Measurements from ENCODE around the gene RBBP5. TPM values are rescaled to one million over a fixed set of nuclear protein-coding genes. Genes with fewer than 3 reads are reported as not detected.

RBBP5 gene
- total RNA-seq, 4 donors from 2014 or later, result 12.8 to 21.5 (median 19.0) TPM

DNA sequence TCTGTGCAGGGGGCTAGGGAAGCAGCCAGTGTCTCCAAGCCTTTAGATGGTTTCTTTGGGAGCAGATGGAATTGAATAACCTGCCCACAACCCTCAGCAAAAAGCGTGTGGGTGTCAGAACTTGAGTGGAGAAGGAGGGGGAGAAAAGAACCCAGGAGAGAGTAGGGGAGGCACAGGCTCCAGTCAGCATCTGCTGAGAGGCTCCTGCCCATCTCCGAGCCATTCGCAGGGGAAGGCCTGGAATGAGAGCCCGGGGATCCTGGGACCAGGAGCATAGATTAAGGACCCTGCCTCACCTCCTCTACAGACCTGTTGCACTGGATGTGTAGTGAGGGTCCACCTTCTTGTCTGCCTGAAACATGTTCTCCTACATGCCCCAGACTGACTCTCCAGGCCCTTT, 53.8 kb downstream of the RBBP5 start:
- peaks cover 1% of the 10 kb centered on the region for H3K4me1 ChIP-seq
- peak in 1 of 2 donors; percentile 8 for DNase-seq (ENCODE audit: low spot score in 2 of 2)
- H3K4me3 ChIP-seq, result no peak overlapping the region
- H3K27me3 ChIP-seq, result no peaks in the 10 kb centered on the region
- H3K36me3 ChIP-seq, result no peaks in the 10 kb centered on the region
- TF ChIP-seq, protein P1, sequence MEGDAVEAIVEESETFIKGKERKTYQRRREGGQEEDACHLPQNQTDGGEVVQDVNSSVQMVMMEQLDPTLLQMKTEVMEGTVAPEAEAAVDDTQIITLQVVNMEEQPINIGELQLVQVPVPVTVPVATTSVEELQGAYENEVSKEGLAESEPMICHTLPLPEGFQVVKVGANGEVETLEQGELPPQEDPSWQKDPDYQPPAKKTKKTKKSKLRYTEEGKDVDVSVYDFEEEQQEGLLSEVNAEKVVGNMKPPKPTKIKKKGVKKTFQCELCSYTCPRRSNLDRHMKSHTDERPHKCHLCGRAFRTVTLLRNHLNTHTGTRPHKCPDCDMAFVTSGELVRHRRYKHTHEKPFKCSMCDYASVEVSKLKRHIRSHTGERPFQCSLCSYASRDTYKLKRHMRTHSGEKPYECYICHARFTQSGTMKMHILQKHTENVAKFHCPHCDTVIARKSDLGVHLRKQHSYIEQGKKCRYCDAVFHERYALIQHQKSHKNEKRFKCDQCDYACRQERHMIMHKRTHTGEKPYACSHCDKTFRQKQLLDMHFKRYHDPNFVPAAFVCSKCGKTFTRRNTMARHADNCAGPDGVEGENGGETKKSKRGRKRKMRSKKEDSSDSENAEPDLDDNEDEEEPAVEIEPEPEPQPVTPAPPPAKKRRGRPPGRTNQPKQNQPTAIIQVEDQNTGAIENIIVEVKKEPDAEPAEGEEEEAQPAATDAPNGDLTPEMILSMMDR (IDR thresholded peaks at IDR 0.05), result no peak
- TF ChIP-seq POLR2A (IDR thresholded peaks at IDR 0.05), result no peak
- TF ChIP-seq POLR2AphosphoS5 (IDR thresholded peaks at IDR 0.05), result no peak
- no peak for TF ChIP-seq EP300 (IDR thresholded peaks at IDR 0.05)
- no peaks in the 10 kb centered on the region for H3K9me3 ChIP-seq
- 74% methylated on average over 4 of the region's 4 CpGs for WGBS
- no peak overlapping the region for H3K27ac ChIP-seq

DNA sequence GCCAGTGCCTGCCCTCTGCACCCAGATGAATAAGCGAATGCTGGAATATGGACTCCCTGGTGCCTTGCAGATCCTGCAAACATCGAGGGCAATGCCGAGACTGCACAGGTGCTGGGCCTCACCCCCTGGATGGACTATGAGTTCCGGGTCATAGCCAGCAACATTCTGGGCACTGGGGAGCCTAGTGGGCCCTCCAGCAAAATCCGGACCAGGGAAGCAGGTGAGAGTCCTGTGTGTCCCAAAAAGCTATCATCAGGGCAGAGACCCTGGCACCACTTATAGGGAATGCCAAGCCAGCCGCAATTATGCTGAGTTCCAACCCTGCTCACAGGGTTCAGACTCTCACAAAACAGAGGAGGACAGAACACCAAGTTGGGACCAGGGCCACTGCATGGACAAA, 54.7 kb downstream of the RBBP5 start:
- Histone ChIP-seq H3K4me3 (no peak overlapping the region), H3K27ac (no peak overlapping the region), H3K36me3 (no peaks in the 10 kb centered on the region), H3K27me3 (no peaks in the 10 kb centered on the region), H3K9me3 (no peaks in the 10 kb centered on the region), H3K4me1 (no peaks in the 10 kb centered on the region)
- WGBS, result 92% methylated on average over 6 of the region's 6 CpGs
- no peak for TF ChIP-seq POLR2AphosphoS5 (IDR thresholded peaks at IDR 0.05)
- no peak for TF ChIP-seq POLR2A (IDR thresholded peaks at IDR 0.05)
- no peak for TF ChIP-seq EP300 (IDR thresholded peaks at IDR 0.05)
- peak; percentile 50 to 59 for DNase-seq (ENCODE audit: low spot score in 2 of 2)

DNA sequence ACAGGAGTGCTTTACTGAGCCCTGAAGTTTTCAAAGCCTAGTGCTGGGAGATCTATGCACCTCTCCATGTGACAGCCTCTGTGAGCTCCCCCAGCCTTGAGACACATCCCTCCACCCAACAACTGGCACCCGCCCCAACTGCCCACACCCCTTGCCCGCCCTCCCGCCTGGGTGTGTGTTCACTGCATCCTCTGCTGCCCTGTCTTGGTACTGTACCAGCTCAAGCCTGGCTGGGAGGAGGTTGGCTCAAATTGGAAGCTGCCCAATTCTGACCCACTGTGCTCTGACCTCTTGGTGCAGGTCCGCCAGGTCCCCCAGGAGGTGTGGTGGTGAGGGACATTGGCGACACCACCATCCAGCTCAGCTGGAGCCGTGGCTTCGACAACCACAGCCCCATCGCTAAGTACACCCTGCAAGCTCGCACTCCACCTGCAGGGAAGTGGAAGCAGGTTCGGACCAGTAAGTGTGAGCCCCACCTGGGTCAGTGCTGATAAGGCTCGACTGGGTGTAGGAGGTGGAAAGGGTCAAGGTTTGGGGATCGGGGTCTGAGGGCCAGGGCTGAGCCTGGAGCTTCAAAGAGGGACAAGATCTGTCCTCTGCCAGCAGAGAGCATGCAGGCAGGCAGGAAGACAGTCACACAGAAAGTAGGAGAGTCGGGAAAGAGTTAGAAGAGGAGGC, 55.5 kb downstream of the RBBP5 start:
- H3K9me3 ChIP-seq, result no peaks in the 10 kb centered on the region
- H3K36me3 ChIP-seq, result no peaks in the 10 kb centered on the region
- peaks cover 3% of the 10 kb centered on the region for H3K4me1 ChIP-seq
- no peak overlapping the region for H3K4me3 ChIP-seq
- H3K27me3 ChIP-seq, result no peaks in the 10 kb centered on the region
- DNase-seq (ENCODE audit: low spot score in 2 of 2), result peak; percentile 51 to 74
- WGBS, result 71% methylated on average over 5 of the region's 13 CpGs
- H3K27ac ChIP-seq, result no peak overlapping the region
- TF ChIP-seq POLR2AphosphoS5 (IDR thresholded peaks at IDR 0.05) (no peak), POLR2A (IDR thresholded peaks at IDR 0.05) (no peak), EP300 (IDR thresholded peaks at IDR 0.05) (no peak)
- TF ChIP-seq, protein P1 (IDR thresholded peaks at IDR 0.05), result no peak

DNA sequence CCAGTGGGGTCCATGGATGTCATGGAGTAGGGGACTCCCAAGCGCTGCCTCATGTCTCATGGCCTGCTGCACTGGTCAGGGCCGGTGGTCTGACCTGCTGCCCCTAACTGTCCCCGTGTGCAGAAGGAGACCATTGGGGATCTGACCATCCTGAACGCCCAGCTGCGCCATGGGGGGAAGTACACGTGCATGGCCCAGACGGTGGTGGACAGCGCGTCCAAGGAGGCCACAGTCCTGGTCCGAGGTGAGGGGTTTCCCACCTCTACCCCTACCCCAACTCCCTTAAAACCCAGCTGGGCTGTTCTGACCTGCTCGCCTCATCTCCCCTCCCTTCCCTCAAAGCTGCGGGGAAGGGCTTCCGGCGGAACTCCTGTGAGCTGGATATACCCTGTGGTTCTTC, 56.1 kb downstream of the RBBP5 start:
- Histone ChIP-seq H3K4me3 (no peak overlapping the region), H3K36me3 (no peaks in the 10 kb centered on the region), H3K4me1 (peaks cover 3% of the 10 kb centered on the region), H3K9me3 (no peaks in the 10 kb centered on the region), H3K27ac (no peak overlapping the region), H3K27me3 (no peaks in the 10 kb centered on the region)
- WGBS, result 84% methylated on average over 13 of the region's 14 CpGs
- TF ChIP-seq POLR2A (IDR thresholded peaks at IDR 0.05), result no peak
- peak; percentile 26 to 79 for DNase-seq (ENCODE audit: low spot score in 2 of 2)

DNA sequence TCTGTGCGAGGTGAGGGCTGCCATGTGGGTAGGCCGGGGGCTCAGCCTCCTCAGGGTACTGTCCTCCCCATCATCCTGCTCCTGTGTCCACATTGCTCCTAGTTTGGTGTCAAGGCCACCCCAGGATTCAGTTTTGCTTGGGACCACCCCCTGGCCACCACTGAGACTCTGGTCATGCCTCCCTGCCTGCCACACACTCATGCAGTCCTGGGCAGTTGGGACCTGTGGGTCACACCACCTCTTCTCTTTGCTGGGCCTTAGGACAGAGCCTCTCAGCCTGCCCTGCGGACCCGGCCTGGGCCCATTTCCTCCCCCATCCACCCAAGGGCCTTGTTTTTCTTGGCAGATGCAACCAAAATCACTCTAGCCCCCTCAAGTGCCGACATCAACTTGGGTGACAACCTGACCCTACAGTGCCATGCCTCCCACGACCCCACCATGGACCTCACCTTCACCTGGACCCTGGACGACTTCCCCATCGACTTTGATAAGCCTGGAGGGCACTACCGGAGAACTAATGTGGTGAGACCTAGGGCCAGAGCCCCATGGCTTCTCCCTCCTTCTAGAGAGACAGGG, 56.9 kb downstream of the RBBP5 start:
- WGBS, result 90% methylated on average over 8 of the region's 9 CpGs
- TF ChIP-seq POLR2A (IDR thresholded peaks at IDR 0.05), result no peak
- TF ChIP-seq POLR2AphosphoS5 (IDR thresholded peaks at IDR 0.05), result no peak
- TF ChIP-seq, protein P1 (IDR thresholded peaks at IDR 0.05), result no peak
- no peak for TF ChIP-seq EP300 (IDR thresholded peaks at IDR 0.05)
- Histone ChIP-seq H3K4me3 (no peak overlapping the region), H3K27me3 (no peaks in the 10 kb centered on the region), H3K4me1 (peaks cover 3% of the 10 kb centered on the region), H3K36me3 (no peaks in the 10 kb centered on the region), H3K9me3 (no peaks in the 10 kb centered on the region), H3K27ac (no peak overlapping the region)
- peak in 1 of 2 donors; percentile 33 for DNase-seq (ENCODE audit: low spot score in 2 of 2)

DNA sequence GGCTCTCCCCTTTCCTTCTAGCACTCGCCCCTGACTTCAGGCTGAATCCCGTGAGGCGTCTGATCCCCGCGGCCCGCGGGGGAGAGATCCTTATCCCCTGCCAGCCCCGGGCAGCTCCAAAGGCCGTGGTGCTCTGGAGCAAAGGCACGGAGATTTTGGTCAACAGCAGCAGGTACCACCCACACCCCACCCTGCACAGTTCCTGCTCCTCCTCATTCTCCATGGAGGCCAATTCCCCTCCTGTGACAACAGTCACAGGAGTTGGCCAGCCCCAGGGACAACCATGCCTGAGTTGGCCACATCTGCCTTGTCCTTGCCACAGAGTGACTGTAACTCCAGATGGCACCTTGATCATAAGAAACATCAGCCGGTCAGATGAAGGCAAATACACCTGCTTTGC, 57.5 kb downstream of the RBBP5 start:
- H3K27me3 ChIP-seq, result no peaks in the 10 kb centered on the region
- H3K4me3 ChIP-seq, result no peak overlapping the region
- H3K27ac ChIP-seq, result no peak overlapping the region
- TF ChIP-seq POLR2A (IDR thresholded peaks at IDR 0.05) (no peak), EP300 (IDR thresholded peaks at IDR 0.05) (no peak), POLR2AphosphoS5 (IDR thresholded peaks at IDR 0.05) (no peak)
- TF ChIP-seq, protein P1 (IDR thresholded peaks at IDR 0.05), result no peak
- WGBS, result 87% methylated on average over 10 of the region's 11 CpGs
- no peaks in the 10 kb centered on the region for H3K9me3 ChIP-seq
- peaks cover 3% of the 10 kb centered on the region for H3K4me1 ChIP-seq
- no peaks in the 10 kb centered on the region for H3K36me3 ChIP-seq
- peak in 1 of 2 donors; percentile 52 for DNase-seq (ENCODE audit: low spot score in 2 of 2)
